Osteoblast (primary cell): ENCODE measurements around the gene HPCAL1. TPM values are rescaled to one million over a fixed set of nuclear protein-coding genes. Genes with fewer than 3 reads are reported as not detected.
A peak's percentile ranks its signal among the peaks of the same experiment; 100 is the strongest.

ENCODE experiments used
- DNase-seq: peaks from one replicate; pipeline ENCODE4 v3.0.0; 2011; ENCODE audit warnings: low spot score, mixed read lengths; ENCODE audit not compliant: insufficient read length; ENCODE audit errors: missing footprints
- H2AFZ ChIP-seq: 2 replicates; pipeline ENCODE4 v1.6.0; 2011; ENCODE audit warnings: mild to moderate bottlenecking, low read length
- H3K27ac ChIP-seq: 2 replicates; pipeline ENCODE4 v1.5.1; 2011; ENCODE audit warnings: mild to moderate bottlenecking, low read depth, low read length, moderate library complexity
- H3K27me3 ChIP-seq: 2 replicates; pipeline ENCODE4 v1.6.0; 2012; ENCODE audit warnings: mild to moderate bottlenecking, control low read depth, inconsistent platforms, low read length, moderate library complexity; ENCODE audit not compliant: insufficient read depth
- H3K36me3 ChIP-seq: 2 replicates; pipeline ENCODE4 v1.5.1; 2011; ENCODE audit warnings: mild to moderate bottlenecking, low read length, control low read depth, moderate library complexity; ENCODE audit not compliant: insufficient read depth
- H3K4me1 ChIP-seq: 2 replicates; pipeline ENCODE4 v1.5.1; 2011; ENCODE audit warnings: mild to moderate bottlenecking, low read length, control low read depth, moderate library complexity; ENCODE audit not compliant: insufficient read depth
- H3K4me2 ChIP-seq: 2 replicates; pipeline ENCODE4 v1.6.0; 2011; ENCODE audit warnings: mild to moderate bottlenecking, low read length; ENCODE audit not compliant: insufficient read depth
- H3K4me3 ChIP-seq: fragments of 200-600 bp; sonication (generic); 3 replicates; pipeline ENCODE4 v1.5.1; 2012; ENCODE audit warnings: mild to moderate bottlenecking, low read length, inconsistent platforms; ENCODE audit not compliant: insufficient read depth
- H3K79me2 ChIP-seq: 2 replicates; pipeline ENCODE4 v1.6.0; 2012; ENCODE audit warnings: mild to moderate bottlenecking, low read length, control low read depth, inconsistent platforms; ENCODE audit not compliant: insufficient read depth
- H3K9me3 ChIP-seq: 2 replicates; pipeline ENCODE4 v1.5.1; 2011; ENCODE audit warnings: low read depth, low read length, control low read depth
- H4K20me1 ChIP-seq: 2 replicates; pipeline ENCODE4 v1.6.0; 2012; ENCODE audit warnings: mild to moderate bottlenecking, low read length, control low read depth; ENCODE audit not compliant: insufficient read depth
- total RNA-seq: library from RNA; depleted of rRNA; stranded (reverse); fragments of >200 nt; gene quantifications from 2 replicates; pipeline ENCODE4 v1.2.3, GENCODE V29; 2012
- TF ChIP-seq, protein P1 (sequence below): IDR thresholded peaks from 2 replicates; pipeline ENCODE4 v1.5.1; 2011; ENCODE audit warnings: mild to moderate bottlenecking, low read depth, low read length, moderate library complexity; ENCODE audit errors: extremely low read depth

Gene HPCAL1
- total RNA-seq, 1 donor = 57.2 TPM

DNA sequence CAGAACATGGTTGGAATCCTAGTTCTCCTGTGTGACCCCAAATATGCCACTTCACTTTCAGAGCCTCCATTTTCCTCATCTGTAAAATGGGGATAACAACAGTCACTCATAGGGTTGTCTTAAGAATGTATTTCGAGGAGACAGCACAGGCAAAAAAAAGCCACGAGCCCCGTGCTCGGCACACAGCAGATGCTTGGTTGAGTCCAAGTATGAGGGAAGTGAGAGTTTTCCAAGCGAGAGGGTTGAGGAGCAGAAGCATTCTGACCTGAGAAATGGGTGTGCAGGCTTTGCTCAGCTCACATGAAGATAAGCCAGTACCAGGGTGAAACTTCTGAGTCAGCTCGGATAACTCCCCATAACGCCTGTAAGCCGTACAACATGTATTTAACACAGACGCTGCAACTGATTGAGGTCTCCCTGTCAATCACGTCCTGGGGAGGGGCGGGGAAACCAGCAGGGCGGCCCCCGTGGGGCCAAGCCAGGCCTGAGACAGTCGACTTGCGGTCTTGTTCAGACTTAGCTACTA, 168.4 kb downstream of the HPCAL1 start:
- H3K79me2 ChIP-seq = no peaks in the 10 kb centered on the region
- TF ChIP-seq, protein P1, sequence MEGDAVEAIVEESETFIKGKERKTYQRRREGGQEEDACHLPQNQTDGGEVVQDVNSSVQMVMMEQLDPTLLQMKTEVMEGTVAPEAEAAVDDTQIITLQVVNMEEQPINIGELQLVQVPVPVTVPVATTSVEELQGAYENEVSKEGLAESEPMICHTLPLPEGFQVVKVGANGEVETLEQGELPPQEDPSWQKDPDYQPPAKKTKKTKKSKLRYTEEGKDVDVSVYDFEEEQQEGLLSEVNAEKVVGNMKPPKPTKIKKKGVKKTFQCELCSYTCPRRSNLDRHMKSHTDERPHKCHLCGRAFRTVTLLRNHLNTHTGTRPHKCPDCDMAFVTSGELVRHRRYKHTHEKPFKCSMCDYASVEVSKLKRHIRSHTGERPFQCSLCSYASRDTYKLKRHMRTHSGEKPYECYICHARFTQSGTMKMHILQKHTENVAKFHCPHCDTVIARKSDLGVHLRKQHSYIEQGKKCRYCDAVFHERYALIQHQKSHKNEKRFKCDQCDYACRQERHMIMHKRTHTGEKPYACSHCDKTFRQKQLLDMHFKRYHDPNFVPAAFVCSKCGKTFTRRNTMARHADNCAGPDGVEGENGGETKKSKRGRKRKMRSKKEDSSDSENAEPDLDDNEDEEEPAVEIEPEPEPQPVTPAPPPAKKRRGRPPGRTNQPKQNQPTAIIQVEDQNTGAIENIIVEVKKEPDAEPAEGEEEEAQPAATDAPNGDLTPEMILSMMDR = no peak
- no peak overlapping the region for H2AFZ ChIP-seq
- H4K20me1 ChIP-seq = no peaks in the 10 kb centered on the region
- H3K4me2 ChIP-seq = no peak overlapping the region
- peaks cover 5% of the 10 kb centered on the region for H3K27me3 ChIP-seq
- H3K36me3 ChIP-seq = no peaks in the 10 kb centered on the region
- no peaks in the 10 kb centered on the region for H3K9me3 ChIP-seq
- H3K4me3 ChIP-seq = no peak overlapping the region
- H3K4me1 ChIP-seq = no peaks in the 10 kb centered on the region
- DNase-seq = no peak
- H3K27ac ChIP-seq = no peak overlapping the region

DNA sequence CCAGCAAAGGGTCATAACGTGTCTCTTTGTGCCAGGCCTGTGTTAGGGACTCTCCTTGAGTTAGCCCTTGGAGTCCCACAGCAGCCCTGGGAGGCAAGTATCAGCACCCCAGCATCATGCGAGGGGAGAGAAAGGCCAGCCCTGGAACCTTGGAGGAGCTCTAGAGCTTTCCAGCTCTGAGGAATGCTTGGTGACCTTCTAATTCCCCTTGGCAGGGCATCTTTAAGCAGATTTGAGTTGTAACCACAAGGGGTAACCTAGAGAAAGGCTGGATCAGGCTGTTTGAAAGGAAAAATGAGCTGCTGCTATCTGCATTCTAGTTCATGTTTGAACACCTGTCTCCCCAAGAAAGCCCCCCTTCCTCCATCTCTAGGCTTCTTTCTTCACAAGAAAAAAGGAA, 169.3 kb downstream of the HPCAL1 start:
- no peak for DNase-seq
- no peaks in the 10 kb centered on the region for H3K36me3 ChIP-seq
- TF ChIP-seq, protein P1 = no peak
- peaks cover 5% of the 10 kb centered on the region for H3K27me3 ChIP-seq
- H3K4me1 ChIP-seq = no peaks in the 10 kb centered on the region
- no peak overlapping the region for H3K4me2 ChIP-seq
- H3K9me3 ChIP-seq = no peaks in the 10 kb centered on the region
- no peak overlapping the region for H3K27ac ChIP-seq
- H3K4me3 ChIP-seq = no peak overlapping the region
- no peaks in the 10 kb centered on the region for H4K20me1 ChIP-seq
- H3K79me2 ChIP-seq = no peaks in the 10 kb centered on the region
- H2AFZ ChIP-seq = no peak overlapping the region

DNA sequence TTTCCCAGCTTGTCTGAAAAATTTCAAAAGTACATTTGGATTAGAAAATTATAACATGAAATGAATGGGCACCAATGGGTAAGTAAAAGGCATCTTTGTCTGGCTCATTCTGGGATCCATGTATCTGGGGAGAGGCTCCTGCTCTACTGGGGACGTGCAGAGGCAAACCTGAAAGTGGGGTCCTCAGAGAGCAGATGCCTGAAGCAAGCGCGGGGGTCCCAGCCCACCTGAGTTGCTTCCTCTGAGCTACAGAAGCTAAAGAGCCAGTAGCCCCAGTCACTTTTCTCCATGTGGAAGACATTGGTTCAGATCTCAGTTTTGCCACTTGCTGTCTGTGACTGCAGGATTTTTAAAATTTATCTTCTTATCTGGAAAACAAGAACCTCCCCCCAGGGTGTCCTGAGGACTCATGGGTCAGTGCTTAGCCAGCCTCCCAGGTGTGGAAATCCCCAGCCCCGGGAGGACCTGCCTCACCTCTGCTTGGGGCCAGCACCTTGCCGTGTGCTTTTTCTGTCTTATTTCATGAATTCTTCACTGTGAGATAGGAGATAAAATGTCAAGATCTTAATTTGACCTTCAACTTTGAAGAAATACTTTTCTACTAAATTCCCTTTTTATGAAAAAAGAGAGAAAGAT, 170.5 kb downstream of the HPCAL1 start:
- no peak overlapping the region for H2AFZ ChIP-seq
- peaks cover 5% of the 10 kb centered on the region for H3K27me3 ChIP-seq
- no peak overlapping the region for H3K27ac ChIP-seq
- TF ChIP-seq, protein P1 = no peak
- H3K9me3 ChIP-seq = no peaks in the 10 kb centered on the region
- H4K20me1 ChIP-seq = no peaks in the 10 kb centered on the region
- H3K4me2 ChIP-seq = no peak overlapping the region
- DNase-seq = no peak
- H3K36me3 ChIP-seq = no peaks in the 10 kb centered on the region
- H3K4me1 ChIP-seq = no peaks in the 10 kb centered on the region
- H3K79me2 ChIP-seq = no peaks in the 10 kb centered on the region
- no peak overlapping the region for H3K4me3 ChIP-seq

DNA sequence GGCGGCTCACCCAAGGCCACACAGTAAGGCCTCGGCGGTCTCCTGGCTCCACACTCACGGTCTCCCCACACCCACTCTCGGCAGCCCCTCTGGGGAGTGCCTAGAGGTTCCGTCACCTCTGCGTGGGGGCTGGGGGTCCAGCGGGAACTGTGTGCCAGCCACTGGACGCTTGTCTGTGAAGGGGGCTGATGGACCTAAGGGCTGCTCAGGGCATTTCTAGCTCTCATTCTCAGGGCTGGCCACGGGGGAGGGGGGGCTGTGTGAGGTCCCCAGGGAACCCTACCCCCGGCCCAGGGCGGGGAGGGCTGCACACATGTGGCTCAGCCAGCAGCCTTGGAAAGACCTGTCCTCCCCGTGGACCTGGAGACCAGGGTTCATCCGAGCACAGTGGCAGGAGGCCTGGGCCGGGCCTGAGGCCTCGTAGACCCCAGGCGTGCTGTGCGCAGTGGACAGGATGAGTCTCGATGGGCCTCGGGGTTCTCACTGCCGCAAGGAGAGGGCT, 172.6 kb downstream of the HPCAL1 start:
- Histone ChIP-seq H3K4me3 (no peak overlapping the region), H3K27ac (no peak overlapping the region), H2AFZ (no peak overlapping the region), H3K27me3 (peaks cover 1% of the 10 kb centered on the region), H3K4me1 (no peaks in the 10 kb centered on the region), H4K20me1 (no peaks in the 10 kb centered on the region), H3K79me2 (no peaks in the 10 kb centered on the region), H3K9me3 (no peaks in the 10 kb centered on the region), H3K36me3 (no peaks in the 10 kb centered on the region), H3K4me2 (no peak overlapping the region)
- TF ChIP-seq, protein P1 = no peak
- peak; percentile 81 for DNase-seq
